Spleen (tissue), 11 donors: ENCODE results near the gene AHSA1. TPM values are rescaled to one million over a fixed set of nuclear protein-coding genes. Genes with fewer than 3 reads are reported as not detected.

Experiments
- DNase-seq: peaks from one replicate; pipeline ENCODE4 v3.0.0-alpha.2; 2020
- H3K27ac ChIP-seq, 8 donors: fragments of 200-600 bp; sonication (generic) in 7 of 8; 1 replicate in 4 of 8; 2 replicates in 4 of 8; pipeline versions ENCODE4 v1.5.0 to v1.8.0; 2016 to 2021; ENCODE audit warnings: inconsistent platforms in 4 of 8, mild to moderate bottlenecking in 4 of 8, moderate library complexity in 1 of 8
- H3K27me3 ChIP-seq, 7 donors: fragments of 200-600 bp; sonication (generic) in 6 of 7; replicated peaks in 1 of 7; 1 replicate in 4 of 7; 2 replicates in 3 of 7; pipeline versions ENCODE4 v1.5.0 to v1.8.0; 2016 to 2021; ENCODE audit warnings: inconsistent platforms in 3 of 7, mild to moderate bottlenecking in 1 of 7
- H3K36me3 ChIP-seq, 6 donors: fragments of 200-600 bp; sonication (generic) in 5 of 6; 1 replicate in 4 of 6; 2 replicates in 2 of 6; pipeline versions ENCODE4 v1.5.0 to v1.8.0; 2016 to 2021; ENCODE audit warnings: inconsistent platforms in 2 of 6
- H3K4me1 ChIP-seq, 6 donors: fragments of 200-600 bp; sonication (generic) in 5 of 6; 1 replicate in 3 of 6; 2 replicates in 3 of 6; pipeline versions ENCODE4 v1.5.0 to v1.8.0; 2016 to 2021; ENCODE audit warnings: inconsistent platforms in 3 of 6
- H3K4me3 ChIP-seq, 8 donors: fragments of 200-600 bp; sonication (generic) in 7 of 8; 1 replicate in 4 of 8; 2 replicates in 4 of 8; pipeline versions ENCODE4 v1.5.0 to v1.8.0; 2016 to 2021; ENCODE audit warnings: inconsistent platforms in 4 of 8, mild to moderate bottlenecking in 4 of 8, moderate library complexity in 2 of 8
- H3K9me3 ChIP-seq, 8 donors: fragments of 200-600 bp; sonication (generic) in 7 of 8; 1 replicate in 4 of 8; 2 replicates in 4 of 8; pipeline versions ENCODE4 v1.5.0 to v1.8.0; 2016 to 2021; ENCODE audit warnings: inconsistent platforms in 4 of 8
- POLR2A ChIP-seq, 3 donors: fragments of 450-650 bp; IDR thresholded peaks; one replicate each; pipeline ENCODE4 v1.5.1; 2017; ENCODE audit warnings: antibody characterized with exemption in 3 of 3, mild to moderate bottlenecking in 1 of 3
- POLR2AphosphoS5 ChIP-seq, 3 donors: sonication (generic); formaldehyde crosslinking; IDR thresholded peaks; one replicate each; pipeline ENCODE4 v1.5.1; 2017; ENCODE audit warnings: antibody characterized with exemption in 3 of 3
- WGBS, 5 donors: extraction: QIAGEN DNeasy Blood & Tissue Kit in 3 of 5; methylation state at CpG; one replicate each; pipeline versions ENCODE4 v1.1.5 to v1.1.7; 2013 to 2018; 5-methylcytosine and 5-hydroxymethylcytosine counted together
- intact Hi-C: fragments of 100-400 bp; cut with DNase I; formaldehyde crosslinking; loops from one replicate; pipeline ENCODE4 v1.15.0; 2023; ENCODE audit warnings: low total_unique reads
- polyA plus RNA-seq, 3 donors: library from polyadenylated mRNA; stranded (reverse); fragments of 200-250 nt; gene quantifications; one replicate each; pipeline ENCODE4 v1.2.1, GENCODE V29; 2013
- small RNA-seq, 4 donors: library from RNA; depleted of rRNA; stranded (forward); fragments of <200 nt; gene quantifications; one replicate each; pipeline ENCODE3, GENCODE V24; 2016
- total RNA-seq, 7 donors: library from RNA; depleted of rRNA in 3 of 7; stranded (reverse); fragments of >200 nt in 3 of 7; fragmentation: NEBNext Ultra II Directional in 4 of 7; extraction: Animal tissue kit (Norgen Biotek cat#: 25700) in 4 of 7; gene quantifications; one replicate each; pipeline versions ENCODE4 v1.1.0 to v1.2.1, GENCODE V29; 2016 to 2021
- TF ChIP-seq, protein P1 (sequence below), 11 experiments: fragments of 200-600 bp in 7 of 11; fragments of 450-650 bp in 4 of 11; sonication (generic) in 4 of 11; IDR thresholded peaks in 8 of 11; conservative IDR thresholded peaks in 3 of 11; 1 replicate in 7 of 11; 2 replicates in 4 of 11; pipeline versions ENCODE4 v1.4.0 to v1.8.0; 2016 to 2021; ENCODE audit warnings: antibody characterized with exemption in 11 of 11, inconsistent platforms in 4 of 11, mild to moderate bottlenecking in 1 of 11
- donor health status: healthy with polysubstance abuse.
- donor health status: DM: no; HTN: no; CAD: no; lungs with moderate emphysema.
- donor health status: DM: no; HTN: no; CAD: no.
- donor health status: Bipolar disorder and iron deficiency.
- donor health status: healthy.
- donor health status: DM: no; HTN: no; CAD: no.
- donor health status: DM: yes; HTN: yes; CAD: no.

AHSA1 gene
- total and polyA plus RNA-seq, 10 donors, result 41.5 to 126 (median 80.7) TPM

DNA sequence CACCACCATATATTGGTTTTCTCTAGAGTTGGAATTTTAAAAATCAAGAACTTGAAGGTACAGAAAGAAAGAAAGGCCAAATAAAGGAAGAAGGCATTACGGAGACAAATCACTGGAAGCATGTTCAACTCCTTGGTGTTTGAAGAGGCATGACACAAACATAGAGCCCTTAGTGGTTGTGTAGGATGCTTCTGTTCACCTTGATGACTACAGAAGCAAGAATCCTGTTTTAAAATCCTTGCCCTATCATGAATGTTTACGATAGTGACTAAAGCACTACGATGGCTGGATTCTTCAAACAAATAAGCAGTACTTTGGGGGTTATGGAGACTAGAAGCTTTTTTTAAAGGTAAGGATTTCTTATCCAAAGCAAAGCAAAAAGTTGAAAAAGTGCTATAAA, 51.0 kb downstream of the AHSA1 start:
- intact Hi-C loops, result no loop called here
- TF ChIP-seq, protein P1, sequence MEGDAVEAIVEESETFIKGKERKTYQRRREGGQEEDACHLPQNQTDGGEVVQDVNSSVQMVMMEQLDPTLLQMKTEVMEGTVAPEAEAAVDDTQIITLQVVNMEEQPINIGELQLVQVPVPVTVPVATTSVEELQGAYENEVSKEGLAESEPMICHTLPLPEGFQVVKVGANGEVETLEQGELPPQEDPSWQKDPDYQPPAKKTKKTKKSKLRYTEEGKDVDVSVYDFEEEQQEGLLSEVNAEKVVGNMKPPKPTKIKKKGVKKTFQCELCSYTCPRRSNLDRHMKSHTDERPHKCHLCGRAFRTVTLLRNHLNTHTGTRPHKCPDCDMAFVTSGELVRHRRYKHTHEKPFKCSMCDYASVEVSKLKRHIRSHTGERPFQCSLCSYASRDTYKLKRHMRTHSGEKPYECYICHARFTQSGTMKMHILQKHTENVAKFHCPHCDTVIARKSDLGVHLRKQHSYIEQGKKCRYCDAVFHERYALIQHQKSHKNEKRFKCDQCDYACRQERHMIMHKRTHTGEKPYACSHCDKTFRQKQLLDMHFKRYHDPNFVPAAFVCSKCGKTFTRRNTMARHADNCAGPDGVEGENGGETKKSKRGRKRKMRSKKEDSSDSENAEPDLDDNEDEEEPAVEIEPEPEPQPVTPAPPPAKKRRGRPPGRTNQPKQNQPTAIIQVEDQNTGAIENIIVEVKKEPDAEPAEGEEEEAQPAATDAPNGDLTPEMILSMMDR (IDR thresholded peaks at IDR 0.05 in 8 of 11, conservative IDR thresholded peaks at IDR 0.05 in 3 of 11), result no peak
- TF ChIP-seq POLR2AphosphoS5 (IDR thresholded peaks at IDR 0.05), result no peak
- no peak for TF ChIP-seq POLR2A (IDR thresholded peaks at IDR 0.05)
- H3K27me3 ChIP-seq, result no peaks in the 10 kb centered on the region
- no peak for DNase-seq
- H3K4me1 ChIP-seq, result no peaks in the 10 kb centered on the region
- peaks cover 0 to 91% (median 59%) of the 10 kb centered on the region in 6 donors for H3K36me3 ChIP-seq
- H3K4me3 ChIP-seq, result no peak overlapping the region
- H3K9me3 ChIP-seq, result peaks cover 0 to 6% (median 3%) of the 10 kb centered on the region in 8 donors
- WGBS, 5 donors, result 93 to 96% (median 95%) methylated on average over 3 of the region's 3 CpGs
- peak overlapping the region in 2 of 8 donors; percentile 23 to 59 for H3K27ac ChIP-seq

DNA sequence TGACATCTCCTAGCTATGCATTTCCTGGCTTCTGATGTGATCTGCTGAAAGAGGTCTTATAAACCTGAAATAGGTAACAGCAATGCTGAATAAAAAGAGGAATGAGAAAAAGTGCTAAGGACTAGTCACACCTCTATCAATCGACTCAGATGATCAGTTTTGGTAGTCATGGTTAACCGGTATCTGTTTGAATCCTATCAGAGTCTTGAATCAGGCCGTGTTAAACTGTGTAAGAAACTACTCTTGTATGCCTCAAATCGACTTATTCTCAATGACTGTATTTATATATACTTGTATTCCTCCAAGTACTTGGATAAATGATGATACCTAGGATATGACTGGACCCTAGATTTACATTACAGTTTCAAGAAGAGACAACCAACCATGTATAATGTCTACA, 51.5 kb downstream of the AHSA1 start:
- Histone ChIP-seq H3K4me1 (no peaks in the 10 kb centered on the region), H3K27ac (no peak overlapping the region), H3K36me3 (peaks cover 0 to 95% (median 62%) of the 10 kb centered on the region in 6 donors), H3K4me3 (no peak overlapping the region), H3K27me3 (no peaks in the 10 kb centered on the region), H3K9me3 (peaks cover 0 to 1% (median 0%) of the 10 kb centered on the region in 8 donors)
- no peak for DNase-seq
- 90 to 99% (median 95%) methylated on average over 4 of the region's 4 CpGs for WGBS, 5 donors
- intact Hi-C loops, result no loop called here
- TF ChIP-seq, protein P1 (IDR thresholded peaks at IDR 0.05 in 8 of 11, conservative IDR thresholded peaks at IDR 0.05 in 3 of 11), result no peak
- TF ChIP-seq POLR2A (IDR thresholded peaks at IDR 0.05) (no peak), POLR2AphosphoS5 (IDR thresholded peaks at IDR 0.05) (no peak)

DNA sequence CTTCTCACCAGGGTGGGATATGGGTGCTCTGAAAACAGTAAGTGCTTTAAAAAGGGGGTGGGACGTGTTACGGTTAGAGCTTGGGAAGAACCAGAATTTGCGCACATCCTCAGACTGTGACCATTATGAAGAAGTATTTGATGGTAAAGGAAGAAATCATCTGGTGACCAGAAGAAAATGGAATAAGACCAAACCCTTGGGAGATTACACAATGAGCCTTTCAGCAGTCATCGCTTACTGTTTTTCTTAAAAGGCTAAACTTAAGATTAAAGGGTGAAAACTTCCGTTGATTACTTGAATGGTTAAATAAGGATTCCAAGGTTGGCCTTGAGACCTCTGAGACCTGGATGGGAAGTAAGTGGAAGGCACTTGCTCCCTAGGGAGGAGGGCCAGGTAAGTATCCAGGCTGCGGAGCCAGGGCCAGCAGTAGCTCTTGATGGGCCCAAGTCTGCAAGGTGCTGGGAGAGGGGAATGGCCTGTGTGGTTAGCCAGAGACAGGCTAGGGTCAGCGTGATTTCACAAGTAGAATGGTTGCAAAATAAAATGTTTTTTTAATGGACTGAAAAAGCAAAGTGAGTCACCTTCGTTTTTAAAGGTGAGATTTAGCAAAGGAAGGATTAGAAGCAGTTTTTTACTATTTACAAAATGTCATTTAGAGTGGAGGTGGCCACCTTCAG, 53.7 kb downstream of the AHSA1 start:
- no peak for DNase-seq
- TF ChIP-seq, protein P1 (IDR thresholded peaks at IDR 0.05 in 8 of 11, conservative IDR thresholded peaks at IDR 0.05 in 3 of 11), result no peak
- no peak for TF ChIP-seq POLR2A (IDR thresholded peaks at IDR 0.05)
- TF ChIP-seq POLR2AphosphoS5 (IDR thresholded peaks at IDR 0.05), result no peak
- H3K9me3 ChIP-seq, result no peaks in the 10 kb centered on the region
- WGBS, 5 donors, result 90 to 96% (median 93%) methylated on average over 8 of the region's 8 CpGs
- no peaks in the 10 kb centered on the region for H3K27me3 ChIP-seq
- no peak overlapping the region for H3K4me3 ChIP-seq
- peaks cover 0 to 100% (median 73%) of the 10 kb centered on the region in 6 donors for H3K36me3 ChIP-seq
- H3K4me1 ChIP-seq, result no peaks in the 10 kb centered on the region
- H3K27ac ChIP-seq, result no peak overlapping the region
- intact Hi-C loops, result no loop called here

DNA sequence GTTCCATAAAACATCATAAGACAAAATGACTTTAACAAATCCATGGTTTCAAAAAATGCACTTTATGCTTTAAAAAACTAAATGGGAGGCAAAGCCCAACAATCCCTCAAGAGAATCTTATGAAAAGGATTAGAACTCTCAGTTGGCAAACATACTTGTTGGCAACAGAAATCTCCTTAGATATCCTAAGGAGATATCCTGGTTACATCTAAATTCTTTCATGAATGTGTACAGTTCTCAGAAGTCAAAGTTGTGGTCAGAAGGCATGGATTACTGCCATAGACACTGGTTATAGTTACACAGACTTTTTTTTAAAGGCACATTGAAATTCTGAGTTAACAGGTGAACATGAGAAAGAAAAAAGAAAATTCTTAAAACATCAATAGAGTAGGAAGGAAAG, 58.2 kb downstream of the AHSA1 start:
- DNase-seq, result no peak
- no peaks in the 10 kb centered on the region for H3K27me3 ChIP-seq
- H3K4me1 ChIP-seq, result no peaks in the 10 kb centered on the region
- peaks cover 6 to 100% (median 77%) of the 10 kb centered on the region in 6 donors for H3K36me3 ChIP-seq
- no peak overlapping the region for H3K4me3 ChIP-seq
- intact Hi-C loops, result no loop called here
- H3K9me3 ChIP-seq, result no peaks in the 10 kb centered on the region
- TF ChIP-seq POLR2A (IDR thresholded peaks at IDR 0.05) (no peak), POLR2AphosphoS5 (IDR thresholded peaks at IDR 0.05) (no peak)
- TF ChIP-seq, protein P1 (IDR thresholded peaks at IDR 0.05 in 8 of 11, conservative IDR thresholded peaks at IDR 0.05 in 3 of 11), result no peak
- H3K27ac ChIP-seq, result no peak overlapping the region

Small RNA genes lying within 50 kb of the gene (small RNA-seq; reads per million reads assigned to genes)
- 0 reads per million in 4 donors for gene RF00404

Other genes with a start within 250 kb of the AHSA1 start
- not detected for gene NGB, start 186.9 kb upstream of the AHSA1 start, total RNA-seq
- not detected for gene NGB, start 186.9 kb upstream of the AHSA1 start, polyA plus RNA-seq
- 10 to 100 TPM; 10.1 to 23.6 (median 18.8) TPM for gene POMT2, start 137.2 kb upstream of the AHSA1 start, total RNA-seq
- gene POMT2, start 137.2 kb upstream of the AHSA1 start, polyA plus RNA-seq, result 10 to 100 TPM in 2 of 3 donors, 1 to 10 TPM in 1; 5.4 to 16.8 (median 16.4) TPM
- gene GSTZ1, start 137.1 kb upstream of the AHSA1 start, total RNA-seq, result 10 to 100 TPM in 6 of 7 donors, 1 to 10 TPM in 1; 7.8 to 21.7 (median 14.8) TPM
- 10 to 100 TPM; 15.9 to 29.1 (median 19.3) TPM for gene GSTZ1, start 137.1 kb upstream of the AHSA1 start, polyA plus RNA-seq
- 10 to 100 TPM; 18.8 to 32.3 (median 22.4) TPM for gene TMED8, start 81.0 kb upstream of the AHSA1 start, total RNA-seq
- gene TMED8, start 81.0 kb upstream of the AHSA1 start, polyA plus RNA-seq, result 10 to 100 TPM in 1 of 3 donors, 1 to 10 TPM in 2; 8.1 to 10.8 (median 8.3) TPM
- gene SAMD15, start 80.7 kb upstream of the AHSA1 start, total RNA-seq, result 1 to 10 TPM in 2 of 7 donors, under 1 TPM in 5; 0.32 to 1.7 (median 0.79) TPM
- under 1 TPM in 2 of 3 donors, not detected in 1; 0.15 to 0.22 TPM for gene SAMD15, start 80.7 kb upstream of the AHSA1 start, polyA plus RNA-seq
- gene NOXRED1, start 34.6 kb upstream of the AHSA1 start, total RNA-seq, result 1 to 10 TPM in 2 of 7 donors, under 1 TPM in 5; 0.46 to 1.2 (median 0.82) TPM
- gene NOXRED1, start 34.6 kb upstream of the AHSA1 start, polyA plus RNA-seq, result under 1 TPM; 0.30 to 0.59 (median 0.32) TPM
- gene VIPAS39, start 492 bp upstream of the AHSA1 start, total RNA-seq, result 10 to 100 TPM; 13.4 to 24.3 (median 18.5) TPM
- gene VIPAS39, start 492 bp upstream of the AHSA1 start, polyA plus RNA-seq, result 10 to 100 TPM in 1 of 3 donors, 1 to 10 TPM in 2; 9.8 to 10.8 (median 9.8) TPM
- under 1 TPM in 5 of 7 donors, not detected in 2; 0.13 to 0.56 (median 0.43) TPM for gene ISM2, start 40.7 kb downstream of the AHSA1 start, total RNA-seq
- not detected for gene ISM2, start 40.7 kb downstream of the AHSA1 start, polyA plus RNA-seq
- gene SPTLC2, start 158.5 kb downstream of the AHSA1 start, total RNA-seq, result 100 to 1,000 TPM in 1 of 7 donors, 10 to 100 TPM in 6; 62.0 to 103 (median 79.7) TPM
- gene SPTLC2, start 158.5 kb downstream of the AHSA1 start, polyA plus RNA-seq, result 10 to 100 TPM in 1 of 3 donors, 1 to 10 TPM in 2; 7.0 to 10.9 (median 7.3) TPM
- gene ALKBH1, start 249.9 kb downstream of the AHSA1 start, total RNA-seq, result 10 to 100 TPM; 10.8 to 17.7 (median 13.2) TPM
- 10 to 100 TPM in 1 of 3 donors, 1 to 10 TPM in 2; 7.7 to 10.1 (median 9.8) TPM for gene ALKBH1, start 249.9 kb downstream of the AHSA1 start, polyA plus RNA-seq